Tracheal epithelial cell (primary cell): Measurements from ENCODE around the gene TMEM239. TPM values are rescaled to one million over a fixed set of nuclear protein-coding genes. Genes with fewer than 3 reads are reported as not detected.

ENCODE experiments used
- total RNA-seq: library from RNA; depleted of rRNA; stranded (reverse); fragments of >200 nt; gene quantifications from 2 replicates; pipeline ENCODE4 v1.2.1, GENCODE V29; 2014

TMEM239 gene
- total RNA-seq = not detected in 2 replicates

GRCh38 chr20:2816030-2816582 is at the start of gene TMEM239:
TMEM239 (plus strand) TSS chr20:2816364; CDS start chr20:2816555, 191 bp downstream.

GRCh38 chr20:2800521-2801285 is 15.5 kb upstream of the TMEM239 start, which contains the start of gene CPXM1:
CPXM1 (minus strand) TSS chr20:2800627; CDS start chr20:2800572, 55 bp downstream.

GRCh38 chr20:2814587-2815051 is 1.5 kb upstream of the TMEM239 start, which contains the start of gene C20orf141:
C20orf141 (plus strand) TSS chr20:2814987; CDS start chr20:2815185, 198 bp downstream.

GRCh38 chr20:2840138-2840966 is 24.2 kb downstream of the TMEM239 start, which contains the start of the genes PCED1A and VPS16:
PCED1A (minus strand) TSS chr20:2840655; CDS start chr20:2839912, 743 bp downstream.
VPS16 (plus strand) TSS chr20:2840745; CDS start chr20:2840775, 30 bp downstream.

Other genes with a start within 250 kb of the TMEM239 start
- gene NOP56, start 163.7 kb upstream of the TMEM239 start, total RNA-seq = 147 and 223 TPM in 2 replicates
- gene IDH3B, start 152.1 kb upstream of the TMEM239 start, total RNA-seq = 72.5 and 84.8 TPM in 2 replicates
- 1.1 and 1.2 TPM in 2 replicates for gene EBF4, start 123.6 kb upstream of the TMEM239 start, total RNA-seq
- gene CPXM1, start 15.7 kb upstream of the TMEM239 start, total RNA-seq = not detected in 2 replicates
- gene C20orf141, start 1.4 kb upstream of the TMEM239 start, total RNA-seq = not detected in 2 replicates
- 21.4 and 35.8 TPM in 2 replicates for gene PCED1A, start 24.3 kb downstream of the TMEM239 start, total RNA-seq
- 28.1 and 37.1 TPM in 2 replicates for gene VPS16, start 24.4 kb downstream of the TMEM239 start, total RNA-seq
- 19.0 and 36.9 TPM in 2 replicates for gene PTPRA, start 57.1 kb downstream of the TMEM239 start, total RNA-seq
- not detected in 2 replicates for gene GNRH2, start 227.3 kb downstream of the TMEM239 start, total RNA-seq
- 69.5 and 77.8 TPM in 2 replicates for gene MRPS26, start 229.7 kb downstream of the TMEM239 start, total RNA-seq